Smooth muscle cell (in vitro differentiated cells): Measurements from ENCODE around the gene FRMD5. TPM values are rescaled to one million over a fixed set of nuclear protein-coding genes. Genes with fewer than 3 reads are reported as not detected.

Source experiments
- DNase-seq: peaks from one replicate; lab custom pipeline; 2025; ENCODE audit not compliant: unreplicated experiment; lab: John Stamatoyannopoulos, UW
- H2AFZ ChIP-seq: fragments of 200-600 bp; sonication (generic); 2 replicates; pipeline ENCODE4 v1.6.0; 2016; ENCODE audit warnings: antibody characterized with exemption, low read depth, mild to moderate bottlenecking
- H3F3A ChIP-seq: fragments of 200-600 bp; sonication (generic); 2 replicates; pipeline ENCODE4 v1.6.0; 2017; ENCODE audit warnings: antibody characterized with exemption, low read depth
- H3K27ac ChIP-seq: fragments of 200-600 bp; sonication (generic); 2 replicates; pipeline ENCODE4 v1.5.1; 2016; ENCODE audit warnings: low read depth, mild to moderate bottlenecking
- H3K27me3 ChIP-seq: fragments of 200-600 bp; sonication (generic); 2 replicates; pipeline ENCODE4 v1.6.1; 2016; ENCODE audit warnings: low read depth, mild to moderate bottlenecking
- H3K36me3 ChIP-seq: fragments of 200-600 bp; sonication (generic); 2 replicates; pipeline ENCODE4 v1.5.1; 2016; ENCODE audit warnings: low read depth
- H3K4me1 ChIP-seq: fragments of 200-600 bp; sonication (generic); 2 replicates; pipeline ENCODE4 v1.5.1; 2016; ENCODE audit warnings: low read depth
- H3K4me2 ChIP-seq: fragments of 200-600 bp; sonication (generic); 2 replicates; pipeline ENCODE4 v1.6.0; 2016; ENCODE audit warnings: mild to moderate bottlenecking
- H3K4me3 ChIP-seq: fragments of 200-600 bp; sonication (generic); 2 replicates; pipeline ENCODE4 v1.5.1; 2016; ENCODE audit warnings: mild to moderate bottlenecking
- H3K79me2 ChIP-seq: fragments of 200-600 bp; sonication (generic); 2 replicates; pipeline ENCODE4 v1.6.0; 2016; ENCODE audit warnings: low read depth, mild to moderate bottlenecking
- H3K9ac ChIP-seq: fragments of 200-600 bp; sonication (generic); 2 replicates; pipeline ENCODE4 v1.6.0; 2016; ENCODE audit warnings: low read depth
- H3K9me3 ChIP-seq: fragments of 200-600 bp; sonication (generic); replicated peaks from 2 replicates; pipeline ENCODE4 v1.5.1; 2016; ENCODE audit warnings: low read depth
- H4K20me1 ChIP-seq: fragments of 200-600 bp; sonication (generic); 2 replicates; pipeline ENCODE4 v1.6.0; 2016; ENCODE audit warnings: low read depth
- CTCF ChIP-seq: fragments of 200-600 bp; sonication (generic); IDR thresholded peaks from 2 replicates; pipeline ENCODE4 v1.5.1; 2017; ENCODE audit warnings: borderline replicate concordance, mild to moderate bottlenecking, antibody characterized with exemption; ENCODE audit not compliant: insufficient read depth, poor library complexity, severe bottlenecking
- WGBS: methylation state at CpG from one replicate; pipeline ENCODE4 v1.1.7; 2016; ENCODE audit warnings: low lambda C conversion rate; 5-methylcytosine and 5-hydroxymethylcytosine counted together
- polyA plus RNA-seq: library from polyadenylated mRNA; unstranded; fragments of >200 nt; fragmentation: Nextera tagmentation; extraction: Ambion mirVana; gene quantifications from 2 replicates; pipeline ENCODE4 v1.2.1, GENCODE V29; 2016
- total RNA-seq: library from RNA; depleted of rRNA; stranded (reverse); fragments of >200 nt; gene quantifications from 2 replicates; pipeline ENCODE4 v1.2.3, GENCODE V29; 2014

Gene FRMD5
- total and polyA plus RNA-seq, 2 experiments from 2014 or later: 0.46 to 7.2 TPM

DNA sequence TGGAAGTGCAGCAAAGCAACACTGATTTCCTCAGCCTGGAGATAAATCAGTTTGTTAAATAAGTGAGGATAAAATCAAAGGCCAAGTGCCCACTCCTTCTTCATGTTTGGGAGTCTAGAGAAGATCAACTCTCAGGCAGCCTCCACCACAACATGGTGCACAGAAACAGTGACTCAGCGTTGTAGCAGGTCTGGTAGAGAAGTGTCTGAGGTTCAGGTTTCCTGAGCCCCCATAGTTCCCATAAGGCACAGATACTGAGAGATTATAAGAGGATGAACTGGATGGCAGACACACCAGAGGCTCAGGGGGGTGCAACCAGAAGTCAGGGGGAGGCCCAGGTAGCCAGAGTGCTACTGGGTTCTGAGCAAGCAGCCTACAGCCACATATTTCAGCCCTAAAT is 166.7 kb downstream of the FRMD5 start:
- H3K27ac ChIP-seq: peak overlapping the region; percentile 8
- H3K4me1 ChIP-seq: no peaks in the 10 kb centered on the region
- H3K9ac ChIP-seq: no peak overlapping the region
- no peaks in the 10 kb centered on the region for H3F3A ChIP-seq
- no peak overlapping the region for H3K4me2 ChIP-seq
- no peaks in the 10 kb centered on the region for H3K9me3 ChIP-seq
- TF ChIP-seq CTCF: no peak
- no peaks in the 10 kb centered on the region for H4K20me1 ChIP-seq
- H3K79me2 ChIP-seq: no peaks in the 10 kb centered on the region
- no peaks in the 10 kb centered on the region for H3K27me3 ChIP-seq
- no peak overlapping the region for H3K4me3 ChIP-seq
- H2AFZ ChIP-seq: no peak overlapping the region
- WGBS: 50% methylated on average over 1 of the region's 1 CpG
- no peaks in the 10 kb centered on the region for H3K36me3 ChIP-seq
- no peak for DNase-seq

GRCh38 chr15:44024155-44024554 is 170.9 kb downstream of the FRMD5 start:
- Histone ChIP-seq H3K36me3 (no peaks in the 10 kb centered on the region), H3K9me3 (no peaks in the 10 kb centered on the region), H3K27me3 (no peaks in the 10 kb centered on the region), H3K79me2 (no peaks in the 10 kb centered on the region), H4K20me1 (no peaks in the 10 kb centered on the region), H3K4me1 (no peaks in the 10 kb centered on the region), H3K27ac (no peak overlapping the region), H3K4me2 (no peak overlapping the region), H2AFZ (no peak overlapping the region), H3K4me3 (no peak overlapping the region), H3F3A (no peaks in the 10 kb centered on the region), H3K9ac (no peak overlapping the region)
- DNase-seq: no peak
- TF ChIP-seq CTCF: no peak
- 79% methylated on average over 1 of the region's 1 CpG for WGBS

DNA sequence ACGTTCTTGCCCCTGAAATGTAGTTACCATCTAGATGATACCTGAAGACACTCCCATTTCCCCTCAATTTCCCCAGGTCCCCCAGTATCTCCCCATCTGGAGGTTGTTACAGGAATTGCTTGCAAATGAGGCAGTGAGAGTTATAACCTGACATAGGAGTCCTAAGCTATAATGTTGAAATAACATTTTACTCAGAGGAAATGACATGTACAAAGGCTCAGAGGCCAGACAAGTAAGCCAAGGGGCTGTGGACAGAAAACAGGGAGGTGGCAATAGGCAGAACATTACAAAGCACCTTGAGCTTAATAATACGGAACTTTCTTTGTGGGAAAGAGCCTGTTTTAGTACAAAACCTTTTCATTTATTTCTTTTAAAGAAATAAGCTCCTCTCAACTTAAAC is 171.9 kb downstream of the FRMD5 start:
- no peak overlapping the region for H3K27ac ChIP-seq
- H3K36me3 ChIP-seq: no peaks in the 10 kb centered on the region
- H3K79me2 ChIP-seq: no peaks in the 10 kb centered on the region
- H3K27me3 ChIP-seq: no peaks in the 10 kb centered on the region
- TF ChIP-seq CTCF: no peak
- no peak overlapping the region for H3K4me2 ChIP-seq
- no peak overlapping the region for H2AFZ ChIP-seq
- WGBS: 95% methylated on average over 2 of the region's 2 CpGs
- no peaks in the 10 kb centered on the region for H4K20me1 ChIP-seq
- DNase-seq: no peak
- H3K4me3 ChIP-seq: no peak overlapping the region
- no peaks in the 10 kb centered on the region for H3K4me1 ChIP-seq
- H3K9me3 ChIP-seq: no peaks in the 10 kb centered on the region
- no peaks in the 10 kb centered on the region for H3F3A ChIP-seq
- no peak overlapping the region for H3K9ac ChIP-seq

DNA sequence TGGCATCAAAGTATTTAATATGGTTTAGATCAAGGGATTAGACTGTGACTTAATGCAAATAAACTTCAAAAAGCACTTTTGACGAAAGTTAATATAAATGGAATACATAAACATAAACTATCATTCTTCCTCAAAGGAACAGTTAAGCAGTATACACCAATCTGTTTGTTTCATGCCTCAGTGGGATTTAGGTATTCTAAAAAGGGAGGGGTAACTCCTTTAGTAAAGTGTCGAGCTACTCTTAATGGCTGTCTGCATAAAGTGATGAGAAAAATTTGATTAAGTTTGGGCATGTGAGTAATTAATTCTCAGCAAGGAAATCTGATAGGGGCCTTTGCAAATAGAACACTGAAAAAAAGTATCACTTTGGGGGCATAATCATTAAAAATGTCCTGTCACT is 176.9 kb downstream of the FRMD5 start:
- H3K4me2 ChIP-seq: no peak overlapping the region
- no peak overlapping the region for H3K9ac ChIP-seq
- no peak overlapping the region for H3K4me3 ChIP-seq
- H3K27me3 ChIP-seq: no peaks in the 10 kb centered on the region
- no peaks in the 10 kb centered on the region for H3F3A ChIP-seq
- no peak for DNase-seq
- H3K36me3 ChIP-seq: no peaks in the 10 kb centered on the region
- no peak for TF ChIP-seq CTCF
- H4K20me1 ChIP-seq: no peaks in the 10 kb centered on the region
- H3K79me2 ChIP-seq: no peaks in the 10 kb centered on the region
- WGBS: 79% methylated on average over 2 of the region's 2 CpGs
- no peak overlapping the region for H2AFZ ChIP-seq
- H3K4me1 ChIP-seq: no peaks in the 10 kb centered on the region
- H3K9me3 ChIP-seq: no peaks in the 10 kb centered on the region
- no peak overlapping the region for H3K27ac ChIP-seq
